ENCODE results near the gene ACVR1B.

ACVR1B gene

DNA sequence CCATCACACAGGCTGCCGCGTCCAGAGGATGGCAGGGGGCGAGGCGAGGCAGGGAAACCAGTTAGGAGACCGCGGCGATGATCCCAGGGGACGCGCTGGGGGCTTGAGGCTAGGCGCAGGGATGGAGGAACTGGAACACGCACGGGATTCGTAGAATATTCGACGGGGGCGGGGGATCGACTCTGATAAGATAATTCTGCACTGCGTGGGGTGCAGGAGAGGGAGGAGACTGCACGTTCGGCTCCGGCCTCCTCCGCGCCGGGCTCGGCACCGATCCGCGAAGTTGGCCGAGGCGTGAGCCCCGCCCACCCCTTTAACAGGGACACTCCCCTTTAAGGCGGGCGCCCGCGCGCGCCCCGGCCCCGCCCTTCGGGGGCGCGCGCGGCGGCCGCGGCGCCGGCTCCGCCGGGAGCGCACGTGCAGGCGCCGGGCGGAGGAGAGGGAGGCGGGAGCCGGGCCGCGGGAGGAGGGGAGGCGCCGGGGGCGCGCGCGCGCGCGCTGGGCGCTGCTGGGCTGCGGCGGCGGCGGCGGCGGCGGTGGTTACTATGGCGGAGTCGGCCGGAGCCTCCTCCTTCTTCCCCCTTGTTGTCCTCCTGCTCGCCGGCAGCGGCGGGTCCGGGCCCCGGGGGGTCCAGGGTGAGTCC lies at the start of gene ACVR1B:
ACVR1B (plus strand) TSS at position 501 of the 644 bp plus-strand sequence; CDS start at position 546, 45 bp downstream.
- H3K79me2 ChIP-seq (ENCODE audit: low read length) = no peaks in the 10 kb centered on the region; the same call in 1 of the 2 replicates
- no peak within 1 kb of the TSS for H3K27ac ChIP-seq (ENCODE audit: low read length)
- peak within 1 kb of the TSS; percentile 99 for H3K4me2 ChIP-seq (ENCODE audit: low read length)
- peak within 1 kb of the TSS; percentile 91 for H3K9ac ChIP-seq (ENCODE audit: low read length)
- H2AFZ ChIP-seq (ENCODE audit: low read depth, low read length) = peak within 1 kb of the TSS; percentile 84
- H3K36me3 ChIP-seq (replicated peaks; ENCODE audit: low read depth, low read length) = no peaks in the 10 kb centered on the region
- H3K9me3 ChIP-seq (ENCODE audit: insufficient read depth, low read length) = no peaks in the 10 kb centered on the region
- H3K4me1 ChIP-seq (ENCODE audit: low read length) = peaks cover 10% of the 10 kb centered on the region; the same call in 1 of the 2 replicates
- peaks cover 4% of the 10 kb centered on the region; the same call in 1 of the 2 replicates for H4K20me1 ChIP-seq (ENCODE audit: insufficient read depth, low read length)
- peak within 1 kb of the TSS; percentile 95 for H3K4me3 ChIP-seq (ENCODE audit: low read length)
- TF ChIP-seq, protein P1, sequence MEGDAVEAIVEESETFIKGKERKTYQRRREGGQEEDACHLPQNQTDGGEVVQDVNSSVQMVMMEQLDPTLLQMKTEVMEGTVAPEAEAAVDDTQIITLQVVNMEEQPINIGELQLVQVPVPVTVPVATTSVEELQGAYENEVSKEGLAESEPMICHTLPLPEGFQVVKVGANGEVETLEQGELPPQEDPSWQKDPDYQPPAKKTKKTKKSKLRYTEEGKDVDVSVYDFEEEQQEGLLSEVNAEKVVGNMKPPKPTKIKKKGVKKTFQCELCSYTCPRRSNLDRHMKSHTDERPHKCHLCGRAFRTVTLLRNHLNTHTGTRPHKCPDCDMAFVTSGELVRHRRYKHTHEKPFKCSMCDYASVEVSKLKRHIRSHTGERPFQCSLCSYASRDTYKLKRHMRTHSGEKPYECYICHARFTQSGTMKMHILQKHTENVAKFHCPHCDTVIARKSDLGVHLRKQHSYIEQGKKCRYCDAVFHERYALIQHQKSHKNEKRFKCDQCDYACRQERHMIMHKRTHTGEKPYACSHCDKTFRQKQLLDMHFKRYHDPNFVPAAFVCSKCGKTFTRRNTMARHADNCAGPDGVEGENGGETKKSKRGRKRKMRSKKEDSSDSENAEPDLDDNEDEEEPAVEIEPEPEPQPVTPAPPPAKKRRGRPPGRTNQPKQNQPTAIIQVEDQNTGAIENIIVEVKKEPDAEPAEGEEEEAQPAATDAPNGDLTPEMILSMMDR (IDR thresholded peaks at IDR 0.05; ENCODE audit: low read depth, low read length) = no peak
- no peak for TF ChIP-seq EZH2phosphoT487 (IDR thresholded peaks at IDR 0.05; ENCODE audit: low read depth)
- H3K27me3 ChIP-seq (ENCODE audit: low read depth, low read length) = peaks cover 76% of the 10 kb centered on the region

DNA sequence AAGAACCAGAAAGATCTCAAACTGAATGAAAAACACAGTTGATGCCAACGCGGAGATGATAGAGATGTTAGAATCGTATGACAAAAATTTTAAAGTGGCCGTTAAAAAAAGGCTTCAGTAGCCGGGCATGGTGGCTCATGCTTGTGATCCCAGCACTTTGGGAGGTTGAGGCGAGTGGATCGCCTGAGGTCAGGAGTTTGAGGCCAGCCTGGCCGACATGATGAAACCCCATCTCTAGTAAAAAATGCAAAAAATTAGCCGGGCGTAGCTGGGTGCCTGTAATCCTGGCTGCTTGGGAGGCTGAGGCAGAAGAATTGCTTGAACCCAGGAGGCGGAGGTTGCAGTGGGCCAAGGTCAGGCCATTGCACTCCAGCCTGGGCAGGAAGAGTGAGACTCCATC lies 49.6 kb upstream of the ACVR1B start:
- Histone ChIP-seq H3K27ac (ENCODE audit: low read length) (no peak overlapping the region), H3K27me3 (ENCODE audit: low read depth, low read length) (peaks cover 33% of the 10 kb centered on the region), H3K79me2 (ENCODE audit: low read length) (no peaks in the 10 kb centered on the region), H3K9ac (ENCODE audit: low read length) (no peak overlapping the region), H2AFZ (ENCODE audit: low read depth, low read length) (no peak overlapping the region), H3K9me3 (ENCODE audit: insufficient read depth, low read length) (no peaks in the 10 kb centered on the region), H3K36me3 (replicated peaks; ENCODE audit: low read depth, low read length) (no peaks in the 10 kb centered on the region), H3K4me1 (ENCODE audit: low read length) (no peaks in the 10 kb centered on the region), H4K20me1 (ENCODE audit: insufficient read depth, low read length) (no peaks in the 10 kb centered on the region), H3K4me2 (ENCODE audit: low read length) (no peak overlapping the region), H3K4me3 (ENCODE audit: low read length) (no peak overlapping the region)
- no peak for TF ChIP-seq EZH2phosphoT487 (IDR thresholded peaks at IDR 0.05; ENCODE audit: low read depth)
- TF ChIP-seq, protein P1 (IDR thresholded peaks at IDR 0.05; ENCODE audit: low read depth, low read length) = no peak

DNA sequence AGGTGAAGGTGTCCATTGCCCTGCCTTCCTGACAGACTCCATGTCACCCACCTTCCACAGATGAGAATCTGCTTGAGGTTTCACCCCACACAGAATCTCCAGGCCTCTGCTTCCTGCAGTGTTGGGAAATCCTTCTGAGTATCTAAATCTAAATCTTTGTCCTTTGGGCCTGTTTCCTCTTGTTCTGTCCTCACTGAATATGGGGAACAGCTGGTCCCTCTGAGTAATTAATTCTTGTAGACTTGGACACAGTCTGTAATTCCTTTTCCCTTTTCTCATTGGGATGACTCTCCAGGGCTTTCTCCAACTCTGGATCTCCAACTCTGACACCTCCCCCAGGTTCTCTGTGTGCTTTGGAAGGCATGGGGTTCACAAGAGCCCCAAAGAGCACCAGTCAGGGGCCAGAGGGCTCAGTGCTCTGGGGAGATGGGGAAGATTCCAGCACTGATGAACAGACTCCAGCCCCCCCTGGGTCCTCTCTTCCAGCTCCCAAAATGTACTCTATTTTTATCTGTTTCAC lies 46.5 kb upstream of the ACVR1B start:
- TF ChIP-seq, protein P1 (IDR thresholded peaks at IDR 0.05; ENCODE audit: low read depth, low read length) = no peak
- no peak for TF ChIP-seq EZH2phosphoT487 (IDR thresholded peaks at IDR 0.05; ENCODE audit: low read depth)
- H2AFZ ChIP-seq (ENCODE audit: low read depth, low read length) = no peak overlapping the region
- H3K9ac ChIP-seq (ENCODE audit: low read length) = no peak overlapping the region
- no peaks in the 10 kb centered on the region for H4K20me1 ChIP-seq (ENCODE audit: insufficient read depth, low read length)
- H3K36me3 ChIP-seq (replicated peaks; ENCODE audit: low read depth, low read length) = no peaks in the 10 kb centered on the region
- H3K79me2 ChIP-seq (ENCODE audit: low read length) = no peaks in the 10 kb centered on the region
- no peak overlapping the region for H3K4me3 ChIP-seq (ENCODE audit: low read length)
- no peaks in the 10 kb centered on the region for H3K9me3 ChIP-seq (ENCODE audit: insufficient read depth, low read length)
- H3K4me2 ChIP-seq (ENCODE audit: low read length) = no peak overlapping the region
- no peaks in the 10 kb centered on the region for H3K4me1 ChIP-seq (ENCODE audit: low read length)
- no peak overlapping the region for H3K27ac ChIP-seq (ENCODE audit: low read length)
- H3K27me3 ChIP-seq (ENCODE audit: low read depth, low read length) = peaks cover 30% of the 10 kb centered on the region

DNA sequence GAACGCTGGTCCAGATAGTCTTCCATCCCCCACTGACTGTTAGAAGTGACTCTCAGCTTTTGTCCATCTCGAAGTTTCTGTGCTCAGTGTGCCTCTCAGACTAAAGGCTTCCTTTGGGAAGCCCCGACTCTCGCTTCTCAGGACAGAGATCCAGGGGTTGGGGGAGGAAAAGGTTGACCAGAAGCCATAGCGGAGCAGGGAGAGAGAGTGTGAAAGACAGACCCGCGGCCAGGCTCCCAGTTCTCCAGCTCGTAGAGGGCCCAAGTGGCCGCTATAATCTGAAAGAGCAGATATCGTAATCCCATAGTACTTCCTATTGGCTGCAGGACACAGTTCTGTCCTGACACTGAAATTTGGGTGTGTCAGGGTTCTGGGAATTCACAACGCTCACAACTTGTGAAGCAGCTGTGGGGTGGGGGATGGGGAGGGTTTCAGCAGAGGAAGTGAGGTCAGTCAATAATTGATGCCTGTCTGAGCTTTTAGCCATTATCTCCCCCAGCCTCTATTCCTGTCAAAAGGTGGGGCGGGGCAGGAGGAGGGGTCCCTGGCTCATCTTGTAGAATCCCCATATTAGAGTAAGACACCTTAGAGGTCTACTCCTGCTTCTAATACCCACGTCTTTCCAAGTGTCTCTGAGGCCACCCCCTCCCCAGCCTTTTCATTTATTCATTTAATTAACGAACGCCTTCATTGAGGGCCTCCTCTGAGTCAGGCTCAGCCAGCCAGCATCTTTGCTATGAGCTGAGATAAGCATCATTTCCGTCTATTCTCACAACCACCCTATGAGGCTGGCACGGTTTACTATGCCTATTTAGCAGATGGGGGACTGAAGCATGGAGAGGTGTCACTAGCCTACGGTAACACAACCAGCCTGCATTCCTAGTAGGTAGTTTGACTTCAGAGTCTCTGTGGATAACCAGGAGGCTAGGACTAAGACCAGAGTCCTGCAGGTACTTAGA lies 45.7 kb upstream of the ACVR1B start:
- no peak overlapping the region for H3K9ac ChIP-seq (ENCODE audit: low read length)
- H3K27ac ChIP-seq (ENCODE audit: low read length) = no peak overlapping the region
- H3K36me3 ChIP-seq (replicated peaks; ENCODE audit: low read depth, low read length) = no peaks in the 10 kb centered on the region
- no peaks in the 10 kb centered on the region for H3K9me3 ChIP-seq (ENCODE audit: insufficient read depth, low read length)
- no peak overlapping the region for H3K4me3 ChIP-seq (ENCODE audit: low read length)
- H4K20me1 ChIP-seq (ENCODE audit: insufficient read depth, low read length) = no peaks in the 10 kb centered on the region
- H3K4me2 ChIP-seq (ENCODE audit: low read length) = no peak overlapping the region
- H3K79me2 ChIP-seq (ENCODE audit: low read length) = no peaks in the 10 kb centered on the region
- H3K27me3 ChIP-seq (ENCODE audit: low read depth, low read length) = peaks cover 35% of the 10 kb centered on the region
- H3K4me1 ChIP-seq (ENCODE audit: low read length) = no peaks in the 10 kb centered on the region
- H2AFZ ChIP-seq (ENCODE audit: low read depth, low read length) = no peak overlapping the region
- TF ChIP-seq EZH2phosphoT487 (IDR thresholded peaks at IDR 0.05; ENCODE audit: low read depth) = no peak
- TF ChIP-seq, protein P1 (IDR thresholded peaks at IDR 0.05; ENCODE audit: low read depth, low read length) = no peak

Data from OCI-LY3 (cell line).